ENCODE measurements around the gene FAM83G. TPM values are rescaled to one million over a fixed set of nuclear protein-coding genes. Genes with fewer than 3 reads are reported as not detected.
A peak's percentile ranks its signal among the peaks of the same experiment; 100 is the strongest.

FAM83G gene
- total RNA-seq, 1 donor from 2014 or later, result 1.6 TPM

DNA sequence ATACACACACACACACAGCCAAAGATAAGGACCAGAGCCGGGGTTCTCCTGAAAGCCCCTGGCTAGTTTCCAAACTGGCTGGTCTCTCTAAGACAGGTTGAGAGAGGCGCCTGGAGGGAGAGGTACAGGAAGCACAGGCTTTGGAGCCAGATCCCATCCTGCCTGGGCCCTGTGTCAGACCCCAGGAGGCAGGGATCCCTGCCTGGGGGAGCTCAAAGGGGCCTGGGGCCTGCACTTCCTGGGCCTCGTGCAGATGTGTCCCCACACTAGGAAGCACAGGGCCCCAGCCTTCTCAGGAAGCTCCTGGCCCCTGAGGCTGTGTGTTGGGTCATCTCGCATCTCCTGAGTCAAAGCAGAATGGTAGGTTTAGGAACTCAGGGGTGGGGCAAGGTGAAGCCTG, 36.6 kb downstream of the FAM83G start:
- no peak overlapping the region for H3K4me3 Mint-ChIP-seq (ENCODE audit: unreplicated experiment)
- H3K9me3 Mint-ChIP-seq (ENCODE audit: unreplicated experiment), result no peaks in the 10 kb centered on the region
- TF ChIP-seq, protein P1, sequence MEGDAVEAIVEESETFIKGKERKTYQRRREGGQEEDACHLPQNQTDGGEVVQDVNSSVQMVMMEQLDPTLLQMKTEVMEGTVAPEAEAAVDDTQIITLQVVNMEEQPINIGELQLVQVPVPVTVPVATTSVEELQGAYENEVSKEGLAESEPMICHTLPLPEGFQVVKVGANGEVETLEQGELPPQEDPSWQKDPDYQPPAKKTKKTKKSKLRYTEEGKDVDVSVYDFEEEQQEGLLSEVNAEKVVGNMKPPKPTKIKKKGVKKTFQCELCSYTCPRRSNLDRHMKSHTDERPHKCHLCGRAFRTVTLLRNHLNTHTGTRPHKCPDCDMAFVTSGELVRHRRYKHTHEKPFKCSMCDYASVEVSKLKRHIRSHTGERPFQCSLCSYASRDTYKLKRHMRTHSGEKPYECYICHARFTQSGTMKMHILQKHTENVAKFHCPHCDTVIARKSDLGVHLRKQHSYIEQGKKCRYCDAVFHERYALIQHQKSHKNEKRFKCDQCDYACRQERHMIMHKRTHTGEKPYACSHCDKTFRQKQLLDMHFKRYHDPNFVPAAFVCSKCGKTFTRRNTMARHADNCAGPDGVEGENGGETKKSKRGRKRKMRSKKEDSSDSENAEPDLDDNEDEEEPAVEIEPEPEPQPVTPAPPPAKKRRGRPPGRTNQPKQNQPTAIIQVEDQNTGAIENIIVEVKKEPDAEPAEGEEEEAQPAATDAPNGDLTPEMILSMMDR (IDR thresholded peaks at IDR 0.05; ENCODE audit: unreplicated experiment), result no peak
- DNase-seq (ENCODE audit: low spot score), result no peak
- no peaks in the 10 kb centered on the region for H3K36me3 Mint-ChIP-seq (ENCODE audit: low read depth, unreplicated experiment)
- peaks cover 15% of the 10 kb centered on the region for H3K27me3 Mint-ChIP-seq (ENCODE audit: unreplicated experiment)
- peak overlapping the region; percentile 97 for H3K27ac Mint-ChIP-seq (ENCODE audit: unreplicated experiment)
- peaks cover 32% of the 10 kb centered on the region for H3K4me1 Mint-ChIP-seq (ENCODE audit: unreplicated experiment)

DNA sequence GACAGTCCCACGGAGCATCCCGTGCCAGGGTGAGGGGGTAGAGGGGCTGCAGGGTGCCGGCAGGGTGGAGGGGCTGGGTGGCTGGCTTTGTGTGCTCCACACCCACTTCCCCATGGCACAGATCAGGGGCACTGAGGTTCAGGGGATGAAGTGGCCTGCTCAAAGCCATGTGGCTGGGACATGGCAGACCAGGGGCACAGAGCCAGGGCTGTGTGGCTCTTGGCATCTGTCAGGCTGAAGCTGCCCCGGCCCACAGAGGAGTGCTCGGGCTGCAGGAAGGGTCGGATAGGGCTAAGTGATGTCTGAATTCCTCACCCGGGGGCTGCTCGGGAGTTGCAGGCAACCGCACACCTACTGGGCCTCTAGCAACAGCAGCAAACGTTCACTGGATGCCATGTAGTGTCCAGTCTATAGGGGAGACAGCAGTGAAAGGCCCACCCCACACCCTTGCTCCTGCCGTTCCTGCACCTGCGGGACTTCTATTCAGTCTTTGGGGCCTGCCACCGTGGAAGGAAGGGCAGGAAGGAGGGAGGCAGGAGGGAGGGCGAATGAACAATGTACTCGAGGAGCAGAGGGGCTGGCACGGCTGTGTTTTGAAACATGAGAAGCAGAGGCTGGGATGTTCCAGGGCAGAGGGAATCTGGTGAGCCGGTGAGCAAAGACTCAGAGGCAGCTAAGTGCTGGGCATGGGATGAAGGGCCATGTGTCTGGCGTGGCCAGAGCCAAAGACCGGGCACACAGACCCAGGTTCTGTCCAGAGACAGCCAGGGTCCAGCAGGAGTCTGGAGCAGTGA, 37.5 kb downstream of the FAM83G start:
- Mint-ChIP-seq H3K4me1 (ENCODE audit: unreplicated experiment) (peaks cover 38% of the 10 kb centered on the region), H3K9me3 (ENCODE audit: unreplicated experiment) (no peaks in the 10 kb centered on the region), H3K27ac (ENCODE audit: unreplicated experiment) (peak overlapping the region; percentile 30), H3K36me3 (ENCODE audit: low read depth, unreplicated experiment) (peaks cover 3% of the 10 kb centered on the region), H3K27me3 (ENCODE audit: unreplicated experiment) (peaks cover 16% of the 10 kb centered on the region), H3K4me3 (ENCODE audit: unreplicated experiment) (no peak overlapping the region)
- peak; percentile 37 for DNase-seq (ENCODE audit: low spot score)
- TF ChIP-seq, protein P1 (IDR thresholded peaks at IDR 0.05; ENCODE audit: unreplicated experiment), result no peak

DNA sequence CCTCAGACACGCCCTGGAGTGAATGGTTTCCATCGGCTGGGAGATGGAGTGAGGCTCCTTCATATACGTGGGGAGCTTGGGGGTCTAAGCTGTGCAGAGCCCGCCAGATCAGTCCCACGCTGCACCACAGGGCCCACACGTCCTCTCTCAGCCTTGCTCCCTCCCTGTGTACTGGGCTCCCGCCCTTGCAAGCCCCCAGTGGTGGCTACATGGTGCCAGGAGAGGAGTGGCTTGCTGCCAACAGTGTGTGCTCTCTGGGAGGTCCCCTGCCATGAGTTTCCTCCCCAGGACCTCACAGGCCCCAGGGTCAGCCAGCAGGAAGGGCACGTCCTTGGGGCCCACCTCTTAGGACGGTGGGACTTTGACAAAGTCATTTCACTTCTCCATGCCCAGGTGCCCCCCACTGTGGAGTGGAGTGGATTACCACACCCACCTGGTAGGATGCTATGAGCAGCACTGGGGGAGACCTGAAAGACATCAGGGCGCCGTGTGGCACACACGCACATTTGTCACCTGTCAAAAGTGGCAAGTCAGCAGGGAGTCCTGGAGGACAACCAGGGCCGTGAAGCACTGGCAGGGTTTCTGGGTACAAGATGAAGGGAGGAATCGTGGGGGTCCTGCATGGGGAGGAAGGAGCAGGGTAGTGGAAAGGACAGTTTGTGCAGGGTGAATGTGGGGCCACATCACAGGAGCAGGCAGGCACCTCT, 38.9 kb downstream of the FAM83G start:
- no peak for DNase-seq (ENCODE audit: low spot score)
- Mint-ChIP-seq H3K36me3 (ENCODE audit: low read depth, unreplicated experiment) (peaks cover 3% of the 10 kb centered on the region), H3K27me3 (ENCODE audit: unreplicated experiment) (peaks cover 15% of the 10 kb centered on the region), H3K4me1 (ENCODE audit: unreplicated experiment) (peaks cover 42% of the 10 kb centered on the region), H3K9me3 (ENCODE audit: unreplicated experiment) (no peaks in the 10 kb centered on the region), H3K27ac (ENCODE audit: unreplicated experiment) (no peak overlapping the region), H3K4me3 (ENCODE audit: unreplicated experiment) (no peak overlapping the region)
- TF ChIP-seq, protein P1 (IDR thresholded peaks at IDR 0.05; ENCODE audit: unreplicated experiment), result no peak

DNA sequence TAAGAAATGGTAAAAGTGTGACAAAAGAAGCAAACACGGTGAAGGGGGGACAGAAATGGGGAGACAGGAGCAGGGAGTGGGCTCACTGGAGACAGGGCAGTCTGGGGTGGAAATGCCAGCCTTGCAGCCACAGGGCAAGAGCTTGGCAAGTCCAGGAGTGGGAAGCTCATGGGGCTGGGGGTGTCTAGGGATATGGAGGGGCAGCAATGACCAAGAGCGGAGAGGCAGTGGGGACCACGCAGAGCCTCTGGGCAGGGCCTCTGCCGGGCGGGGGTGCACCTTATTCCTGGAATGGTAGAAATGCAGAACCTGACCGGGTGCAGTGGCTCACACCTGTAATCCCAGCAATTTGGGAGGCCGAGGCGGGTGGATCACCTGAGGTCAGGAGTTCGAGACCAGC, 40.0 kb downstream of the FAM83G start:
- DNase-seq (ENCODE audit: low spot score), result no peak
- TF ChIP-seq, protein P1 (IDR thresholded peaks at IDR 0.05; ENCODE audit: unreplicated experiment), result no peak
- H3K9me3 Mint-ChIP-seq (ENCODE audit: unreplicated experiment), result no peaks in the 10 kb centered on the region
- H3K27ac Mint-ChIP-seq (ENCODE audit: unreplicated experiment), result peak overlapping the region; percentile 14
- peaks cover 35% of the 10 kb centered on the region for H3K4me1 Mint-ChIP-seq (ENCODE audit: unreplicated experiment)
- H3K27me3 Mint-ChIP-seq (ENCODE audit: unreplicated experiment), result peaks cover 14% of the 10 kb centered on the region
- H3K4me3 Mint-ChIP-seq (ENCODE audit: unreplicated experiment), result no peak overlapping the region
- peaks cover 3% of the 10 kb centered on the region for H3K36me3 Mint-ChIP-seq (ENCODE audit: low read depth, unreplicated experiment)

DNA sequence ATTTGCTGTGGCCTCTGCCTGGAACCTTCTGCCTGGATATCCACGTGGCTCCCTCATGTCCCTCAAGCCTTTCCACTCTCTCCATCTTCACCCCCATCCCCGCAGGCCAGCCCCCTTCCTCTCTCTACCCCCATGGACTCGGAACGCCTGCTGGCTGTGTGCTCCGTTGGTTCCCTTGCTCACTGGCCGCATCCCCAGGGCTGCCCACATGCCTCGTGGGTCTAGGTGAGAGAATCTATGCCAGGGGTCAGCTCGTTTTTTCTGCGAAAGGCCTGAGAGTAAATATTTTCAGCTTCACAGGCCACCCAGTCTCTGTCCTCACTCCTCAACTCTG, 40.6 kb downstream of the FAM83G start:
- Mint-ChIP-seq H3K36me3 (ENCODE audit: low read depth, unreplicated experiment) (peaks cover 3% of the 10 kb centered on the region), H3K4me3 (ENCODE audit: unreplicated experiment) (no peak overlapping the region), H3K4me1 (ENCODE audit: unreplicated experiment) (peaks cover 31% of the 10 kb centered on the region), H3K27ac (ENCODE audit: unreplicated experiment) (no peak overlapping the region), H3K9me3 (ENCODE audit: unreplicated experiment) (no peaks in the 10 kb centered on the region), H3K27me3 (ENCODE audit: unreplicated experiment) (peaks cover 14% of the 10 kb centered on the region)
- DNase-seq (ENCODE audit: low spot score), result no peak
- TF ChIP-seq, protein P1 (IDR thresholded peaks at IDR 0.05; ENCODE audit: unreplicated experiment), result no peak

Data from endothelial cell (in vitro differentiated cells).